ENCODE measurements around the gene TRPM5.

DNA sequence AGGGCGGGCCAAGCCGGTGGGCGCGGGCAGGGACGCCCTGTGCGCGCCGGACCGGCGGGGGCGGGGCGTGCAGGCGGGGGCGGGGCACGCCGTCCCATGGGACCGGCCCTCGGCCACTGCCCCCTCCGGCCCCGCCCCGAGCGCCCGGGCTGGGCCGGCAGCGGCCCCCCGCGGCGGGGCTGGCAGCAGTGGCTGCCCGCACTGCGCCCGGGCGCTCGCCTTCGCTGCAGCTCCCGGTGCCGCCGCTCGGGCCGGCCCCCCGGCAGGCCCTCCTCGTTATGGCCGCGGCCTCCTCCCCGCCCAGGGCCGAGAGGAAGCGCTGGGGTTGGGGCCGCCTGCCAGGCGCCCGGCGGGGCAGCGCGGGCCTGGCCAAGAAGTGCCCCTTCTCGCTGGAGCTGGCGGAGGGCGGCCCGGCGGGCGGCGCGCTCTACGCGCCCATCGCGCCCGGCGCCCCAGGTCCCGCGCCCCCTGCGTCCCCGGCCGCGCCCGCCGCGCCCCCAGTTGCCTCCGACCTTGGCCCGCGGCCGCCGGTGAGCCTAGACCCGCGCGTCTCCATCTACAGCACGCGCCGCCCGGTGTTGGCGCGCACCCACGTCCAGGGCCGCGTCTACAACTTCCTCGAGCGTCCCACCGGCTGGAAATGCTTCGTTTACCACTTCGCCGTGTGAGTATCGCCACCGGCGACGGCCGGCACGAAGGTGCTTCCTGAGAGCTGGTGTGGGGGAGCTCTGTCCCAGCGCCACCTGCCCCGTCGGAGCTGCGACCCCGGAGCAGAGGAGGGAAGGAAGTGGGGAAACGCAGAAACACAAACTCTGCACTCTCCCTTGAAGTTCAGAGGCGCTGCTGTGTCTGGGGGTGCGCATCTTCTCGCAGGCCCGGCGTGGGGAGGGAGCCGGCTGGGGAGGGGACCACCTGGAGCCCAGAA, 769 bp upstream of the TRPM5 start, which contains the start of gene KCNQ1:
- TF ChIP-seq, protein P1, sequence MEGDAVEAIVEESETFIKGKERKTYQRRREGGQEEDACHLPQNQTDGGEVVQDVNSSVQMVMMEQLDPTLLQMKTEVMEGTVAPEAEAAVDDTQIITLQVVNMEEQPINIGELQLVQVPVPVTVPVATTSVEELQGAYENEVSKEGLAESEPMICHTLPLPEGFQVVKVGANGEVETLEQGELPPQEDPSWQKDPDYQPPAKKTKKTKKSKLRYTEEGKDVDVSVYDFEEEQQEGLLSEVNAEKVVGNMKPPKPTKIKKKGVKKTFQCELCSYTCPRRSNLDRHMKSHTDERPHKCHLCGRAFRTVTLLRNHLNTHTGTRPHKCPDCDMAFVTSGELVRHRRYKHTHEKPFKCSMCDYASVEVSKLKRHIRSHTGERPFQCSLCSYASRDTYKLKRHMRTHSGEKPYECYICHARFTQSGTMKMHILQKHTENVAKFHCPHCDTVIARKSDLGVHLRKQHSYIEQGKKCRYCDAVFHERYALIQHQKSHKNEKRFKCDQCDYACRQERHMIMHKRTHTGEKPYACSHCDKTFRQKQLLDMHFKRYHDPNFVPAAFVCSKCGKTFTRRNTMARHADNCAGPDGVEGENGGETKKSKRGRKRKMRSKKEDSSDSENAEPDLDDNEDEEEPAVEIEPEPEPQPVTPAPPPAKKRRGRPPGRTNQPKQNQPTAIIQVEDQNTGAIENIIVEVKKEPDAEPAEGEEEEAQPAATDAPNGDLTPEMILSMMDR (IDR thresholded peaks at IDR 0.05 in 4 of 5, conservative IDR thresholded peaks at IDR 0.05 in 1 of 5) = no peak
- TF ChIP-seq POLR2A (IDR thresholded peaks at IDR 0.05) = peak in 1 of 2 donors; percentile 33

Data from gastrocnemius medialis (tissue), 4 donors.